ENCODE data around the gene RANBP2.
"Not testable (repeated sequence)": the region's sequence is repeated elsewhere in the genome, so short reads cannot be mapped to it uniquely, and the experiment has no call there.

RANBP2 gene

DNA sequence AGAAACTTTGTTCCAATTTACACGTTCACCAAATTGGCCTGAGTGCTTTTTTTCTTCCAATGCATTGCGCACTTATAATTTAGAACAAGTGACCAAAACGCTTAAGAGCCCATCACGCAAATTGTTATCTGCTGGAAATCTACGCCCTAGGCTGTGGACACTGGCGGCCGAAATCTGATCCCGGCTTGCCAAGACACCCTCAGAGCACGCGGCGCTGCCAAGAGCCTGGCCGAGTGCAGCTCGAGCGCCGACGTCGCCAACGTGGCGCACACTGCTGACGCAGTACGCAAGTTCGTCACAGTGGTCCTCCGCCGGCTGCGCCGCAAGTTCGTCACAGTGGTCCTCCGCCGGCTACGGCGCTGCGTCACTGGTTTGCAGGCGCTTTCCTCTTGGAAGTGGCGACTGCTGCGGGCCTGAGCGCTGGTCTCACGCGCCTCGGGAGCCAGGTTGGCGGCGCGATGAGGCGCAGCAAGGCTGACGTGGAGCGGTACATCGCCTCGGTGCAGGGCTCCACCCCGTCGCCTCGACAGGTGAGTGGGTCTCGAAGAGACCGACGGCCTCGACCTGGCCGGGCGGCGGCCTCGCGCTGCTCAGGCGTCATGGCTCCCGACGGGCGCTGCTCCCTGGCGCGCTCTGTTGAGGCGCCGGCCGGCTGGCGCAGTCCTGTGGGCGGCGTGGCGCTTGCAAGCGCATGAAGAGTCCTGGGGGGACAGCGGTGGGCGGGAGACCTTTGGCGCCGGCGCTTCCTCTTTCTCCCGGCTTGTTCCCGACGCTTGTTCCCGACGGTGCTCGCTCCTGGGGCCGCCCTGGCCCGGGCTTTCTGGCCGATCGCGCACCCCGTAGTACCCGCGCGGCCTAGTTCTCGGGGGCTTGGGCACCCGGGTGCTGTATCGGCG, at the start of gene RANBP2:
RANBP2 (plus strand) TSS at position 334 of the 896 bp plus-strand sequence; CDS start at position 459, 125 bp downstream.
- no peaks in the 10 kb centered on the region for H3K36me3 ChIP-seq (ENCODE audit: control insufficient read depth, insufficient read depth, low read length)
- peaks cover 3% of the 10 kb centered on the region; the same call in 1 of the 2 replicates for H3K4me1 ChIP-seq (ENCODE audit: control insufficient read depth, insufficient read depth, low read length)
- peak within 1 kb of the TSS; percentile 96 for H3K9ac ChIP-seq (ENCODE audit: low read length)
- peak within 1 kb of the TSS; percentile 77 for H3K4me3 ChIP-seq (ENCODE audit: low read depth, low read length)
- no peaks in the 10 kb centered on the region for H3K9me3 ChIP-seq (ENCODE audit: control insufficient read depth, insufficient read depth, low read depth, low read length)
- H3K27ac ChIP-seq (ENCODE audit: low read depth, low read length), result peak within 1 kb of the TSS; percentile 86
- H3K27me3 ChIP-seq (ENCODE audit: control insufficient read depth, insufficient read depth, low read length), result no peaks in the 10 kb centered on the region

DNA sequence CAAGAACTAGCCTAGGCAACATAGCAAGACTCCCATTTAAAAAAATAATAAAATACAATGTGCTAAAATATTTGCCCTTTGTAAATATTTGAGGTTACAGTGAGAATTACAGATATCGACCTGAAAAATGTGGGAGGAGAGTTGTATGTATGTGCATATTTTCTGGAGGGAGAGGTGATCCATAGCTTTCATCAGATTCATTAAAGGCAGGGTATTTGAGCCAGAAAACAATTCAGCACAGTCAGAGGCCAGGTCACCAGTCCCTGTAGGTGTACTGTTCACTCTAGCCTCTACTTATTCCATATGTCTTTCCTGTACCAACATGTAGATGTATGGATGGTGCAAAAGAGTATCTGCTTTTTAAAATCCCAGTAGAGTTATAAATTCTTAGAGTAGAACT, 49.0 kb upstream of the RANBP2 start:
- H3K27ac ChIP-seq (ENCODE audit: low read depth, low read length); H3K9me3 ChIP-seq (ENCODE audit: control insufficient read depth, insufficient read depth, low read depth, low read length); H3K36me3 ChIP-seq (ENCODE audit: control insufficient read depth, insufficient read depth, low read length); H3K4me1 ChIP-seq (ENCODE audit: control insufficient read depth, insufficient read depth, low read length); H3K4me3 ChIP-seq (ENCODE audit: low read depth, low read length); H3K27me3 ChIP-seq (ENCODE audit: control insufficient read depth, insufficient read depth, low read length); H3K9ac ChIP-seq (ENCODE audit: low read length): not testable (repeated sequence)

DNA sequence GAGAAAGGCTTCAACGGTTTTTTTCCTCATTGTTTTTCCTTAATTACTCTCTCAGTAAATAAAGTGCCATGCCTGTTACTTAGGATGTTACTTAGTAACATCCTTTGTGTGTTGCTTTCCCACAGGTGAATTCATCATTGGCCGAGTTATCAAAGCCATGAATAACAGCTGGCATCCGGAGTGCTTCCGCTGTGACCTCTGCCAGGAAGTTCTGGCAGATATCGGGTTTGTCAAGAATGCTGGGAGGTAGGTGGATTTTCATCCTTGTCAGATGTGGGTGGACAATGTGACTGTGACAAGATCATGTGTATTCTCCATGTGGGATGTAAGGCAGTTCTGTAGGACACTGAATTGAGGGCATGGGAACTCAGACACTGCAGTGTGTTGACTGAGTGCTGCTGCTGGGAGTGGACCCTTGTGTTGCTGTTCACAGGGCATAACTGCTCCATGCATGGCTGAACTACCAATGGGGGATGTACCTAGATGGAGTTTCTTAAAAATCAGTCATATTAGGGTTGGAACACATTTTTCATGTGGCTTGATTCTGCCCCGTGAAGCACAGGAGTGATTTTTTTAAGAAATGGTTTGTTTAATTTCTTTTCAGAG, 47.0 kb upstream of the RANBP2 start:
- not testable (repeated sequence) for H3K36me3 ChIP-seq (ENCODE audit: control insufficient read depth, insufficient read depth, low read length); H3K9me3 ChIP-seq (ENCODE audit: control insufficient read depth, insufficient read depth, low read depth, low read length); H3K27ac ChIP-seq (ENCODE audit: low read depth, low read length); H3K4me1 ChIP-seq (ENCODE audit: control insufficient read depth, insufficient read depth, low read length); H3K4me3 ChIP-seq (ENCODE audit: low read depth, low read length); H3K27me3 ChIP-seq (ENCODE audit: control insufficient read depth, insufficient read depth, low read length); H3K9ac ChIP-seq (ENCODE audit: low read length)

DNA sequence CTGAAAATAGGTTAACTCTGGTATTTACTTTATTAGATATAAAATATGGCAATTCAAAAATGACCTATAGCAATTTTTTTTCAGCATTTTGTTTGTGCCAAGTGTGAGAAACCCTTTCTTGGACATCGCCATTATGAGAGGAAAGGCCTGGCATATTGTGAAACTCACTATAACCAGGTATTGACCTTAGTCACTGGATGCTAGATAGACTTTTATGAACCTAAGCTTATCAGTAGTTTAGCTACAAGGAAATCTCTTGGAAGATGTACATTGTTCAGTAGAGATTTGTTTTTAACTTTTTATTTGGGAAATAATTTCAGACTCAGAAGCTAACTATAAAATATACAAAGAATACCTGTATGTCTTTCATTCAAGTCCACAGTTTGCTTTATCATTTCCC, 42.8 kb upstream of the RANBP2 start:
- peaks cover 13% of the 10 kb centered on the region for H3K36me3 ChIP-seq (ENCODE audit: control insufficient read depth, insufficient read depth, low read length)
- not testable (repeated sequence) for H3K27me3 ChIP-seq (ENCODE audit: control insufficient read depth, insufficient read depth, low read length); H3K27ac ChIP-seq (ENCODE audit: low read depth, low read length); H3K9me3 ChIP-seq (ENCODE audit: control insufficient read depth, insufficient read depth, low read depth, low read length); H3K4me3 ChIP-seq (ENCODE audit: low read depth, low read length); H3K9ac ChIP-seq (ENCODE audit: low read length); H3K4me1 ChIP-seq (ENCODE audit: control insufficient read depth, insufficient read depth, low read length)

DNA sequence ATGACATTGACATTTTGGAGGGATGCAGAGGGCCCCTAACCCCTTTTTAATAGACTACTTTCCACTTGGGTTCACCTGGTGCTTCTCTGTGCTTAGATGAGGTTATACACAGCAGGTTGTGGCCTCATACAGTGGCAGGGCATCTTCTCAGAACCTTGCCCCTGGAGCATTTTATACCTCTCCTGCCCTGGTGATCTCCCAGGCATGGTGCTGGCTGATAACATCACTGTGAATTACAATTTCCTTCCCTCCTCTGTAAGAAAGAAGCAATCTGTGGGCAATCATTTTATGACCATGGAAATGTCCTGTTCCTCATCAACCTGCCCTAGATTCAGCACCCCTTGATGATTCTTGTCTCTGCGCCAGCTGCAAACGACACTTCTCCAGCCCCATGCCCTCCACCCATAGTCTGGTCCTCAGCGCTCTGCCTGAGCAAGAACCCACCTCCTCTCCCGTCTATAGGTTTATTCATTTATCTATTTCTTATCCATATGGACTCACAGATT, 42.0 kb upstream of the RANBP2 start:
- H3K27me3 ChIP-seq (ENCODE audit: control insufficient read depth, insufficient read depth, low read length); H3K9me3 ChIP-seq (ENCODE audit: control insufficient read depth, insufficient read depth, low read depth, low read length); H3K27ac ChIP-seq (ENCODE audit: low read depth, low read length); H3K4me3 ChIP-seq (ENCODE audit: low read depth, low read length); H3K9ac ChIP-seq (ENCODE audit: low read length); H3K4me1 ChIP-seq (ENCODE audit: control insufficient read depth, insufficient read depth, low read length): not testable (repeated sequence)
- peaks cover 13% of the 10 kb centered on the region for H3K36me3 ChIP-seq (ENCODE audit: control insufficient read depth, insufficient read depth, low read length)

DNA sequence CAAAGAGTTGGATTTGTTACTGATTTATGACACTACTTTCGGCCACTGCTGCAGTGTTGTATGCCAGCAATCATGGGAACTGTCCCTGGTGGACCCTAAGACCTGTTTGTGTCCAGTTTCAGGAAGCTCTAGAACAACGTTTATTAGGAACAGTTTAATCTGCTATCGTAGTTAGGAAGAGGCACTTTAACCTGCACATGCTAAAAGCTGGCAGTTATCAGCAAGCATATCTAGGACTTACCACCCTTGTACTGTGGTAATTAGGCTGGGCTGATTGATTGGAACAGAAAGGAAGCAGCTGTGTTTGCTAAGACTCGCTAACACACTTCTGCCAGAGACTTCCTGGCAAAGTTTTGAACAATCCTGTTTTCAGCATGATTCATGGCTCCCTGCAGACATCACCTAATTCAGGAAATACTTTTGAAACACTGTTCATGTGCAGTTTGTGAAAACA, 41.1 kb upstream of the RANBP2 start:
- H3K36me3 ChIP-seq (ENCODE audit: control insufficient read depth, insufficient read depth, low read length); H3K4me3 ChIP-seq (ENCODE audit: low read depth, low read length); H3K27me3 ChIP-seq (ENCODE audit: control insufficient read depth, insufficient read depth, low read length); H3K4me1 ChIP-seq (ENCODE audit: control insufficient read depth, insufficient read depth, low read length); H3K27ac ChIP-seq (ENCODE audit: low read depth, low read length); H3K9ac ChIP-seq (ENCODE audit: low read length); H3K9me3 ChIP-seq (ENCODE audit: control insufficient read depth, insufficient read depth, low read depth, low read length): not testable (repeated sequence)

DNA sequence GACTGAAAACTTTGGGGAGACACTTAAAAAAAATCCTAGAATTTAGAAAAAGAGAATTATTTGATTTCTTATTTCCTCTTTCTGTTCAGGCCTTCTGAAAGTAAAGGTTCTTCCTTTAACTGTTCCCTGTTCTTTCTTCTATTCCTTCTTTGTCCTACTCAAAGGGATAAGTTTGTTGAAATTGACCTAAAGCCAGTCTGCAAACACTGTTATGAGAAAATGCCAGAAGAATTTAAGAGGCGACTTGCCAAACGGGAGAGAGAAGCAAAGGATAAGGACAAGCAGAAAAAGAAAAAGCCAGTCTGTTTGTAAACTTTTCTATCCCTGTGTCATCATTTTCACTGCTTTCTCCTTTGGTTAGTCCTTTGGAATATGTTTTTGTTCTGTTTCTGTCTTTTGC, 38.5 kb upstream of the RANBP2 start:
- not testable (repeated sequence) for H3K9me3 ChIP-seq (ENCODE audit: control insufficient read depth, insufficient read depth, low read depth, low read length); H3K4me3 ChIP-seq (ENCODE audit: low read depth, low read length); H3K27ac ChIP-seq (ENCODE audit: low read depth, low read length); H3K9ac ChIP-seq (ENCODE audit: low read length); H3K27me3 ChIP-seq (ENCODE audit: control insufficient read depth, insufficient read depth, low read length); H3K4me1 ChIP-seq (ENCODE audit: control insufficient read depth, insufficient read depth, low read length)
- H3K36me3 ChIP-seq (ENCODE audit: control insufficient read depth, insufficient read depth, low read length), result peaks cover 15% of the 10 kb centered on the region

DNA sequence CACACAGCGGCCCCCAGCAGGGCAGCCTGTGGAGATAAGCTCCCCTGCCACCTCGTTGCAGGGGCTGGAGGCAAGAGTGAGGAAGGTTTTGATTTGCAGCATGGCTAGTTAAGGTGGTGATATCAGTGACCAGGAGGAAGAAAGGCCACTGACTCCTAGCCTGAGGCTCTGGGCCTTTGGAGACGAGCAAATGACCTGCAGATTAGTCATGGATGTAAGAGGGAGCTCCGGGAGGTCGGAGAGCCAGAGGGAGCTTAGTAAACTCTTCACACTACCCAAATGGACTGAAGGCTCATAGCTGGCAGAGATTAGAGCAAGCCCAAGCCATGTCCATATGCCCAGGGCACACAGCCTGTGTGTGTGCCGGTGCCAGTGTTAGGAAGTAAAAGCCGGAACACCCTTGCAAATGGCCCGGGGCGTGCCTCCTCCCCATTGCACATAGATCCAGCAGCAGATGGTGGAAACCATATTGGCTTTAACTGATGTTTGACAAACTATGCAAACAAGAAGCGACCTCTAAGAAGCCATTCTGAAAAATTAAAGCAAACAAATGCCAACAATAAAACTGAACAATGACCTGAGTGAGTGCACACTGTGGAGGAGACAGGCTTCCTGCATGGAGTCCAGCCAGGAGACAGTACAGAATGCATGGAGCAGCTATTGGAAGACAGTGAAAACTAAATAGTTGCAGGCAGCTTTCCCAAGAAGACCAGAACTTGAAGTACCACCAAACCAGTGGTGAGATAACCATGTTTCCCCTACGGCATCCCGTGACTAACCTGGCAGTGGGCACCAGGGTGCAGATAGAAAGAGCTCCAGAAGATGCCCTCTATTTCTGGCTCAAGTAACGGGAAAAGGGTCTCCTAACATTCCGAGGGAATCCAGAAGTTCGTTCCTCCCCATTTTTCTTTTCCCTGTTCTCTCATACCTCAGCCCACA, 30.2 kb upstream of the RANBP2 start:
- H3K4me1 ChIP-seq (ENCODE audit: control insufficient read depth, insufficient read depth, low read length); H3K9ac ChIP-seq (ENCODE audit: low read length); H3K4me3 ChIP-seq (ENCODE audit: low read depth, low read length); H3K27me3 ChIP-seq (ENCODE audit: control insufficient read depth, insufficient read depth, low read length); H3K9me3 ChIP-seq (ENCODE audit: control insufficient read depth, insufficient read depth, low read depth, low read length); H3K36me3 ChIP-seq (ENCODE audit: control insufficient read depth, insufficient read depth, low read length); H3K27ac ChIP-seq (ENCODE audit: low read depth, low read length): not testable (repeated sequence)

DNA sequence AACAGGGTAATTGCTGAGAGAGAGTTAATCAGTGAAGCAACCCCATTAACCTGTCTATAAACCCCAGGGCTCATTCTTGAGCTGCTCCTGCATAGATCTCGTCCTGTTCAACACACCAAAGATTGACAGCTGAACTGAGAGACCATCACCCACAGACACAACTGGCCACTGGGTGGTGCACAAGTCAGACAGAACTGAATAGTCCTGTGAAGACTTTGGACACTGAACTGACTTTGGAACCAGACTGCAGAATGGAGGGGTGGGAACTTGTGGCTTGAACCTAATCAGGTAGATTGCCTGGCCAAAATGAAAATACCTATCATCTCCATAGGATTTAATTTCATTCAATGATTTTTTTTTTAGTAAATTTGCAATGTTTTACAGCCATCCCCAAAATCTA, 29.3 kb upstream of the RANBP2 start:
- not testable (repeated sequence) for H3K4me1 ChIP-seq (ENCODE audit: control insufficient read depth, insufficient read depth, low read length); H3K9ac ChIP-seq (ENCODE audit: low read length); H3K27ac ChIP-seq (ENCODE audit: low read depth, low read length); H3K4me3 ChIP-seq (ENCODE audit: low read depth, low read length); H3K9me3 ChIP-seq (ENCODE audit: control insufficient read depth, insufficient read depth, low read depth, low read length); H3K36me3 ChIP-seq (ENCODE audit: control insufficient read depth, insufficient read depth, low read length); H3K27me3 ChIP-seq (ENCODE audit: control insufficient read depth, insufficient read depth, low read length)

DNA sequence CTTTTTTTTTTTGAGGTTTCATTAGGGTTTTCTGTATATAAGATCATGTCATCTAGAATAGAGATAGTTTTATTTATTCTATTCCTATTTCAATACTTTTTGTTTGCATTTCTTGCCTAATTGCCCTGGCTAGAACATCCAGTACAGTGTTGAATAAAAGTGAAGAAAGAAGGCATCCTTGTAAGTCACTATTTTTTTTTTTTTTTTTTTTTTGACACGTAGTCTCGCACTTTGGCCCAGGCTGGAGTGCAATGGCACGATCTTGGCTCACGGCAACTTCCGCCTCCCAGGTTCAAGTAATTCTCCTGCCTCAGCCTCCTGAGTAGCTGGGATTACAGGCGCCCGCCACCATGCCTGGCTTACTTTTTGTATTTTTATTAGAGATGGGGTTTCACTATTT, 27.8 kb upstream of the RANBP2 start:
- H3K9ac ChIP-seq (ENCODE audit: low read length), result no peak overlapping the region
- H3K27me3 ChIP-seq (ENCODE audit: control insufficient read depth, insufficient read depth, low read length), result no peaks in the 10 kb centered on the region
- no peaks in the 10 kb centered on the region for H3K4me1 ChIP-seq (ENCODE audit: control insufficient read depth, insufficient read depth, low read length)
- H3K27ac ChIP-seq (ENCODE audit: low read depth, low read length), result no peak overlapping the region
- H3K9me3 ChIP-seq (ENCODE audit: control insufficient read depth, insufficient read depth, low read depth, low read length), result no peaks in the 10 kb centered on the region
- no peaks in the 10 kb centered on the region for H3K36me3 ChIP-seq (ENCODE audit: control insufficient read depth, insufficient read depth, low read length)
- no peak overlapping the region for H3K4me3 ChIP-seq (ENCODE audit: low read depth, low read length)

Measured in HUES6 (cell line).